Measurements from ENCODE around the gene LY6G6F.

Gene LY6G6F

GRCh38 chr6:31727034-31727716 lies 20.5 kb downstream of the LY6G6F start:
- no peak for DNase-seq

- DNase-seq: no peak
These were observed 21.3 kb downstream of the LY6G6F start for GRCh38 chr6:31727717-31728671.

DNA sequence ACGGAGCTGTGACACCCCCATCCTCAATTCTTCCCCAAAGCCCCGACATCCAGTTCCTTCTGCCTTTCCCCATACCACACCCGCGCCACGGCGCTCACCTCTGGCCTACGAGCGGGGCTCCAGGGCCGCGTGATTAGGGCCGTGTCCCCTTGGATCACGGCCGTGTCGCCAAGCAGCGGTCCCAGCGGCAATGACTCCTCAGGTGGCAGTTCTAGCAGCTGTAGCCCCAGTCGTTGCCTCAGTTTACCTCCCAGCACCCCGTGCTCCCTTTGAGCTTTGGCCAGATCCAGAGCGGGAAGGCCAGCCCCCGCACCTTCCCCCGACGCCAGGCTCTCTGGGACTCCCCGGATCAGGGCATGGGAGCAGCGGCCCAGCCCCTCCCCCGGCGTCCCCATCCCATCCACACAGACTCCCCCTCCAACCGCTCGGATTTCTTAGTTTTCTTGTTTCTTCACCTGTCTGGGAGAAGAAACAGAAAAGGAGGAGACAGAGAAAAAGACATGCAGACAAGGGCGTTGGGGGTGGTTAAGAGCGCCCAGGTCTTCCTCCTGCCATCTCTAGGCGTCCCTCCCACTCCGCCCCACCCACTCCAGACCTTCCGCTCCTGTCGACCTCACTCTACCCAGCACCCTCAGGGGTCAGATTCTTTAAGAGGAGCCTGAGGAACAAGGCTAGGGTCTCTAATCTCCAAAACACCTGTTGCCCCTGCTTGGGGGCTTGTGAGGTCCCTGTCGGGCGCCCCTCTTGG lies 22.3 kb downstream of the LY6G6F start, which contains the start of gene DDAH2:
Gene DDAH2, minus strand, starts transcription at position 533 of the 748 bp plus-strand sequence. Its CDS starts 138 bp downstream, at position 395.
- DNase-seq: no peak

DNA sequence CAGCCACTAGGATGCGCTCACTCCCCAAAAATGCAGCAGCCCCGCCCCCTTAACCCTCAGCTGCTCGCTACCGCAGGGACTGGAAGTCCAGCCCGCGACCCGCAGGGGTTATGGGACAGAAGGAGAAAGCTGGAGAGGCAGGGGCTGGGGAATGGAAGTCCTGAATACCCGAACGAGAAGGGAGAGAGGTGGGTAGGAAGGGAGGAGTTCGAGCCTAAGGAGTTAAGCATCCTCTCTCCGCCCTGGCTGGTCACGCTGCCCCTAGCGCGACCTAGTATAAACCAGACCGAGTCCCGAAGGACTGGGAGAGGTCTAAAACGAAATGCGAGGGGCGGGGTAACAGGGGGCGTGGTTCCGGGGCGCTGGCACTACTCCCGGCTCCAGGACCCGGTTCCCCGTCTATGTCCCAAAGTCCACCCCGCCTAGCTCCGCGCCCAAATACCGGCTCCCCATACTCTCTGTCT lies 22.9 kb downstream of the LY6G6F start:
- no peak for DNase-seq

- peak; percentile 37 for DNase-seq
These were observed 23.4 kb downstream of the LY6G6F start for GRCh38 chr6:31729979-31730630.

GRCh38 chr6:31730631-31731086 lies 24.0 kb downstream of the LY6G6F start:
- DNase-seq: no peak

- no peak for DNase-seq
These were observed 25.4 kb downstream of the LY6G6F start for GRCh38 chr6:31732029-31732428.

DNA sequence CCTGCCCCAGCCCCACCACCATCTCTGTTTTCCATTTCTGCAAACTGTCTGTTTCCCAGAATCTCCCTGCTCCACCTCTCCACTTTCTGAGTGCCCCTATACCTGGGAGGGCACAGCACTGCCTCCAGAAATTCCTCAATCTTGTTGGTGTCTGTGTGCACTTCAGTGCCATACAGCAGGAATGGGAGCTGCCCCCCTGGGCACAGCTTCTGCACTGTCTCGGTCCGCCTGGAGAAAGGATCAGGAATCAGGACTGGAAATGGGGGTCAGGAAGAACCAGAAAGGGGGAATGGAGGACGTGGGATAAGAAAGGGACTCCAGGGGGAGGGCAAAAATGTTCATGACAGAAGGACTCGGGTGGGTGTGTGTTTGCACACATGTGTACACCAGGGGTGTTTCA lies 27.1 kb downstream of the LY6G6F start:
- DNase-seq: no peak

- no peak for DNase-seq
These were observed 27.7 kb downstream of the LY6G6F start for GRCh38 chr6:31734247-31734820.

GRCh38 chr6:31734821-31735406 lies 28.2 kb downstream of the LY6G6F start:
- no peak for DNase-seq

DNA sequence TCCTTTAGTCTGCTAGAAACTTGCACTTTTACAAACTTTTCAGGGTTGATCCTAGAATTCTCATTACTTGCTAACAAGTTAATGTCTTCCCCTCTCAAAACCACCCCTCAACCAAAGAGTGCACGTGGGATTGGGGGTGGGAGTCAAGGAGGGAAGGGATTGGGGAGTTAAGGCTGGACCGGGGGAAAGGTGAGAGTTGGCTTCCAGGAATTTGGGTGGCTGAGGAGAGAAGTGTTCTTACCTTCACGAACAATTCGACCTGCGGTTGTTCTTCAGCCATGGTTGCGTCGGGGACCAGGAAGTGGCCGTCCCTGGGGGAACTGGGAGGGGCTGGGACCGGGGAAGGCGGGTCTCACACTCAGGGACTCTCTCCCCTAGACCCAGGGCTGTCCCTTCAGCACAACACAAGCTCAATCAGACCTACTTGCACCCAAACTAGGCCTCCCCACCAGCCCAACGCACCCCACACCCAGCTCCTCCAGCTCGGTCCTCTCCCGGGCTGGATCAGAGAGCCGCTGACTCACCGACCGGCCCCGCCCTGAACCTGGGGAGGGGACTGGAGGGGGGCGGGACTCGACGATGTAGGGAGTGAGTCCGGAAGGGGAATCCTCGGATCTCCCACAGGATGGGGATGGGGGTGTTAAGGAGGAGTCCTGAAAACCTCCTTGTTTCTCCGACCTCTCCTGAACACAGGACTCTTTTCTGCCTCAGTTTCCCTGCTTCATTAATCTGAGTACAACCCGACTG lies 29.5 kb downstream of the LY6G6F start, which contains the start of gene CLIC1:
Gene CLIC1, minus strand, starts transcription at position 510 of the 747 bp plus-strand sequence. Its CDS starts 230 bp downstream, at position 280.
- peak; percentile 47 for DNase-seq

DNA sequence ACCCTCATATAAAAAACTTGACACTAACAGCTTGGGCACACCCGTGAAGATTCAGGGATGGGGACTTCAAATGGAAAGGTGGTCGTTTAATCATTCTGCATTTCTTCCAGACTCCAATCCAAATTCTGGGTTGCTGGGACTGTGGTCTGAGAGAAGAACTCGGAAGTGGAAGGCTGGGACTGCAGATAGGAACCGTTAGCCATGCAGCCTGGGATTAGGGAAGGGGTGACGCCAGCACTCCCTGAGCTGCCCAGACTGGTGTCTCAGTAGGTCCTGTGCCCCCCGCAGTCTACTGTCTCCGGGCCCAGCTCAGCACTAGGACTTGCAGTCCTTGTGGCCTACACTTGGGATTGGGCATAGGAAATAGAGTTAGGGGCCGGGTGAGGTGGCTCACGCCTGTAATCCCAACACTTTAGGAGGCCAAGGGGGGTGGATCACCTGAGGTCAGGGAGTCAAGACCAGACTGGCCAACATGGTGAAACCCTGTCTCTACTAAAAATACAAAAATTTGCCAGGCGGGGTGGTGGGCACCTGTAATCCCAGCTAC lies 30.2 kb downstream of the LY6G6F start:
- no peak for DNase-seq

DNA sequence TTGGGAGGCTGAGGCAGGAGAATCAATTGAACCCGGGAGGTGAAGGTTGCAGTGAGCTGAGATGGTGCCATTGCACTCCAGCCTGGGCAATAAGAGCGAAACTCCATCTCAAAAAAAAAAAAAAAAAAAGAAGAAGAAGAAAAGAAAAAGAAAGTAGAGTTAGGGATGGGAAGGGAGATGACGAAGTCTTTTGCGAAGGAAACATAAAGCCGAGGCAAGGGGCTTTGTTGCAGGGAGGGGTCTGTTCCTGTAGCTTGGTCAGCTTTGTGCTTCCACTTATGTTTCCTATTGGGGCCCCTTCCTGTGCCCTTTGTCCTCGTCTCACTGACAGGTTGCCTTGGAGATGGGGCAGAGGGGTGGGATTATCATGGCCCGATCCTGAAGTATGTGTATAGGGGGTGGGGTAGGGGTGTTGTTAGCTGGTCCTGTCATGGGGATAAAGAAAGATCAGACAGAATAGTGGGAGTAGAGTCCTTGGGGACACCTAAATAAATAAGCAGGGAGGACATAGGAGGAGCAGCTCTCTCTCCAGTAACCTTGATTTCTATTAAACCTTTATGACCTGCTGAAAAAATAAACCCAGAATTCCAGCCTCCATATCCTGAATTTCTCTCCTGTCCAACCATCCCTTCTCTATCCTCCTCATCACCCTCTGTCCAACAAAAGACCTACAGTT lies 30.8 kb downstream of the LY6G6F start:
- DNase-seq: no peak

DNA sequence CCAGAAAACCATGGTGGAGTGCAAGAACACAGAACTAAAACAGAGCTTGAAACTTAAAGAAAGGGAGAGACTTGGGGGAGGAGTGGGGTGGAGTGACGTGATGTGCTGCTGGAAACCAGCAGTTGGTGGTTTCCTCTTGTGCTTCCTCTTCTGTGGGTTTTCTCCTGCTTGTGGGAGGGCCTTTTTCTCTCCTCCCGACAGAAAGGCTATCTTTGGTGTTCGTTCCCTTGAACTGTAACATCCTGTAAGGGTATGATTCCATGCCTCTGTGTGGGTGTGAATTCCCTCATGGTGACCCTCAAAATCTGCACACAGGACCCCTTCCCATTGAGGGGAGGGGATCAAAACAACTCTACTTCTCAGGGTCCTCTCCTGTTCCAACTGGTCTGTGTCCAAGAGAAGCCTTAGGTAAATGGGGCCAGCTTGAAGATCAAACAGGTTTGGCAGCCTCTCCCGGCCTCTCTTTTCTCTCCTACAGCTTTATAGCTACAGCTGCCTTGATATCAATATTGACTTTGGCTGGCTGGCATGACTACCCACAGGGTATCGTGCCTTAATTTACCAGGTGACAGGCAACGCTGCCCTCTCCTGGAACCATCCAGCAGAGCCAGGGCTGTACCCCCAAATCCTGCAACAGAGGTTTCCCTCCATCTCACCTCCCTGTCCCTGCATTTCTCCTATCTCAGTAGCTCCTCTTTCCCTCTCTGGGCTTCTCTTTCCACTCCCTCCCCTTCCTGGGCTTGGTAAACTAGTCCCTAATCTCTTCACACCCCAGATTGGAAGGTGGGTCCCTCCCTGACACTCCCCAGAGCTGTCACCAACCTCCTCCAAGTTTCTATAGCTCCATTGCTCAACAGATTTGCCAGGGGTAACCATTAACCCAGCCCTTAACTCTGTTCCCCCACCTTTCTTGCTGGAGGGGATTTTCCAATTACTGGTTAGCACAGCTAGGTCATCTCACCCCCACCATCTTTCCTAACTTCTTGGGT lies 31.6 kb downstream of the LY6G6F start:
- DNase-seq: no peak

DNA sequence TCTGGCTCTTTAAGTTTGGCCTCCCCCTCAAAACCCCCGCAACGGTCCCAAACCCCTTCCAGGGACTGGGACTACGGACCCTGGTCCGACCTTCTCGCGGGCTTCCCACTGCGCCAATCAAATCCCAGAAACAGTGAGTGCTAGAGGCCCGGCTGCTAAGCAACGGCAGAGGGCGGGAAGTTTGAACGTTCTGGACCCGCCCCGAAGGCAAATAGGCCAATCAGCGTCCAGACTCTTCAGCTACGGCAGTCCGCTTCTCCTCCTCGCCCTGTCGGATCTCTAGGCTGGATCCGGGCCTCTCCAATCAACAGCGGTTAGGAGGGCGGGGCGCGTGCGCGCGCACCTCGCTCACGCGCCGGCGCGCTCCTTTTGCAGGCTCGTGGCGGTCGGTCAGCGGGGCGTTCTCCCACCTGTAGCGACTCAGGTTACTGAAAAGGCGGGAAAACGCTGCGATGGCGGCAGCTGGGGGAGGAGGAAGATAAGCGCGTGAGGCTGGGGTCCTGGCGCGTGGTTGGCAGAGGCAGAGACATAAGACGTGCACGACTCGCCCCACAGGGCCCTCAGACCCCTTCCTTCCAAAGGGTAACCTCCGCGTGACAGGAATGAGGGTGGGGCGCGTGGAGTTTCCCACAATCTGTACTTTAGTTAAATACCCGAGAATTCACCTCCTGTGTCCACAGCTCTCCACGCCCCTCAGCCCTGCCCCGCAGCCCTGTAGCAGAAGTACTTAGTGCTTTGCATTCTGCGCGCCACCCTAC lies 33.2 kb downstream of the LY6G6F start, which contains the start of gene MSH5:
Gene MSH5, plus strand, starts transcription at position 367 of the 758 bp plus-strand sequence. CDS start 462 bp downstream, outside the sequence.
- peak; percentile 99 for DNase-seq

GRCh38 chr6:31740397-31741223 lies 33.9 kb downstream of the LY6G6F start:
- no peak for DNase-seq

DNA sequence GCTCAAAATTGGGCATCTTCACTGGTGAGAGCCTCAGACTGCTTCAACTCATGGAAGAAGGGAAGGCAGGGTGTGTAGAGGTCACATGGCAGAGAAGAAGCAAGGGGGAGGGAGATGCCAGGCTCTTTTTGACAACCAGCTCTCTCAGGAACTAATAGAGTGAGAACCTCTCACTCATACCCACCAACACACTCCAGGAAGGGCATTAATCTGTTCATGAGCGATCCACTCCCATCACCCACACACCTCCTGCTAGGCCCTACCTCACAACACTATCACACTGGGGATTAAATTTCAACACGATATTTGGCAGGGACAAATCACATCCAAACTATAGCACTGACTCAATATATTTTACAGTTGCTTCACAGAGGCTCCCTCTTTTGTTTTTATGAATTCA lies 35.1 kb downstream of the LY6G6F start:
- DNase-seq: no peak
